HG03025 (cell line): Measurements from ENCODE around the gene NFE2L2.
"Not testable (repeated sequence)": the region's sequence is repeated elsewhere in the genome, so short reads cannot be mapped to it uniquely, and the experiment has no call there.

Experiments used
- ATAC-seq: cut with Tn5 transposase; IDR thresholded peaks from one replicate; pipeline ENCODE4 v1.9.1; 2021; ENCODE audit warnings: mild to moderate bottlenecking, moderate library complexity; ENCODE audit not compliant: unreplicated experiment, low FRiP score

NFE2L2 gene

GRCh38 chr2:177258059-177258458, 6.5 kb downstream of the NFE2L2 start:
- ATAC-seq: no peak

DNA sequence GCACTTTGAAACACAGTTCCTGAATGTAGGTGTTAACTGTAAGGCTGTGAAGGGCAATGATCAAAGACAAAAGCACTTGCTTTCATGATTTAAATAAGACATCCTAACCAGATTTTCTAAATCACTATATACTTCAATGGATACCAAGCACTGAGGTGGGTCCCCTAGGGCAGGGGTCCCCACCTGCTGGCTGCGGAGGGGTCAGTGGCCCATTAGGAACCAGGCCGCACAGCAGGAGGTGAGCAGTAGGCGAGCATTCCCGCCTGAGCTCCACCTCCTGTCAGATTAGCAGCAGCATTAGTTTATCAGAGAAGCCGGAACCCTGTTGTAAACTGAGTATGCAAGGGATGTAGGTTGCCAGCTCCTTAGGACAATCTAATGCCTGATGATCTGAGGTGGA, 7.1 kb downstream of the NFE2L2 start:
- no peak for ATAC-seq

DNA sequence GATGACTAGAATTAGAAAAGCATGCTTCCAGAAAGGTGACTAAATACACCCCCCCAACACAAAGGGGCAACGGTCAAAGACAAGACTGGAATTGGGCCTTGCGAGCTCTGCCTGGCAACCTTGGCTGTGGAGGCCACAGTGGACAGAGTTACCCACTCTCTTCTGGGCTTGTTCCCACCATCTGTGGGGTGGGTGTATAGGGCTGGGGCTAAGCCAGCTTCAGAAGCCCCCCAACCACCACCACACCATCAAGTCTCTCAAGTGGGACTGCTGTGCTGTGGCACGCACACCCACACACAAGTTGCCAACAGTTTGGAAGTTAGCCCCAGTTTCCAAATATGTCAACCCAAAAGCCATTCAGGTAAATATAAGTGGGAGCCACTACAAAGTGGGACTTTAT, 7.8 kb downstream of the NFE2L2 start:
- no peak for ATAC-seq

- ATAC-seq: no peak
Measured at GRCh38 chr2:177256026-177256425, 8.5 kb downstream of the NFE2L2 start.

- no peak for ATAC-seq
Measured at GRCh38 chr2:177255227-177255601, 9.3 kb downstream of the NFE2L2 start.

GRCh38 chr2:177254433-177255226, 9.9 kb downstream of the NFE2L2 start:
- ATAC-seq: no peak

DNA sequence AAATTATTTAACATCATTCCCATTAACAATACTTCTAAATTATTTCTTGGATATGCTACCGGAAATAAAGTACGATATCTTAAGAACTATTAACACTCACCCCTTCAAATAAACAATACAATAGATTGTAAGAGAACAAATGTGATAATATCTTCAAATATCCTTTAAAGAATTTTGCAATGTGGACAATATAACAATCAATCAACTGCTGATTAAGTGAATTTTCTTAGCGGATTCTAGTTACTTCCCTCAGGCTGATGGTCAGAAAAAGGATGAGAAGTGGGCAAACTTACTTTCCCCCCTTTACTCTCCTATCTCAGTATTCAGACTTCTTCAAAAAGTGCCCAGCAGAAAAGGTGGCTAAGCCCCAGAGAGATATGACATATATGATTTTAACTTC, 10.8 kb downstream of the NFE2L2 start:
- no peak for ATAC-seq

DNA sequence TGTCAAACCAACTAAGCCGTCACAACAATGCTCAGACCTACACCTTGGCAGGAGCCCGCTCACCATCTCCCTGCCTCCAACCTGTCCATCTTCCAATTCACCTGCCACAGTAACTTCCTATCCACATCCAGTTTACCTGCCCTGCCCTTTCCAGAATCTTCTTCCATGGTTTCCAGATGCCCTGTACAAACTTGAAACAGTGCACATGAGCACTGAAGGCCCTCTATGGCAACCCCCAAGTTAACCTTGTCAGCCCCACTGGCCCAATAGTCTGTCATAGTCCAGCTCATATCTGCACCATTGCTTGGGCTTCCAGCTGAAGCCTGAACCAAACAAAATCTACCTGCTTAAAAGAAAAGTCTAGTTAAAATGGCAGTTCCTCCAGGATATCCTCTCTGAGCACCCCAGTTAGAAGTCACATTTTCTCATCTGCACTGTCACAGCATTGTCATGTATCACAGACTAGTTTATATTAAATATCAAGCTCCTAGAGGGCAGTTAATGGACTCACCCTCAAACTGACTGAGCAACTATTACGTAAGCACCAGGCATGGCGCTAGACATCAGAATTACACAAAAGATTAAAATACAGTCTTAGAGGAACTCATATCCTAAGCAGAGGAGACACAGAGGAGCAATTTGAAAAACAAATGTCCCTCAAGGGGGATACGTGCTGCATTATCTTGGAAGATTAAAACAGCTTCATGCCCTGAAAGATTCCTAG, 11.6 kb downstream of the NFE2L2 start:
- ATAC-seq: no peak

- no peak for ATAC-seq
Measured at GRCh38 chr2:177251165-177251542, 13.4 kb downstream of the NFE2L2 start.

DNA sequence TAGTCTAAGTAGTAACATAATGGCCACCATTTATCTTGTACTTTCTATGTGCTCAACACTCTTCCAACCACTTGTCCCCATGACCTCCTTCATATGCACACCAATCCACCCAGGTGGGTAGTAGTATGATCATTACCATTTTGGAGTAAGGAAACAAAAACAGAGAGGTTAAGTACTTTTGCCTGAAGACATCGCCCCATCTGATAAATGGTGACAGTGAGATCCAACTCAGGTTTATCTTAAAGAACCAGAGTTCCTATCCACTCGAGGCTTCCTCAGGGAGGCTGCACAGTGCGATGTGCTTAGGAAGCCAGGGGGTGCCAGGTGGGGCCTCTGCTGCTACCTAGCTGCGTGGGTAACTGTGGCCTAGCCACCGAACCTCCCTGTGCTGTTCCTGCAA, 14.1 kb downstream of the NFE2L2 start:
- ATAC-seq: no peak

DNA sequence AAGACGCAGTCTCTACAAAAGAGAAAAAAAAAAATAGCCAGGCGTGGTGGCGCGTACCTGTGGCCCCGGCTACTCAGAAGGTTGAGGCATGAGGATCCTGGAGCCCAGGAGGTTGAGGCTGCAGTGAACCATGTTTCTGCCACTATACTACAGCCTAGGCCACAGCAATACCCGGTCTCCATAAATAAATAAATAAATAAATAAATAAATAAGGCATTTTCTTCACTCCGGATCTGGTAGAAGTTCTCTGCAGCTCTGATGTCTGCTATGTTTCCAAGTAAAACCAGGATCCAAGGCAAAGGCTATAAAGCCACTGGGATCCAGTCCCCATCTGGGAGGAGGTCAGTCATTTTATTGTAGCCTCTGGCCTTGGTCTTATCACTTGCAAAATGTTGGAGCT, 15.5 kb downstream of the NFE2L2 start:
- no peak for ATAC-seq

DNA sequence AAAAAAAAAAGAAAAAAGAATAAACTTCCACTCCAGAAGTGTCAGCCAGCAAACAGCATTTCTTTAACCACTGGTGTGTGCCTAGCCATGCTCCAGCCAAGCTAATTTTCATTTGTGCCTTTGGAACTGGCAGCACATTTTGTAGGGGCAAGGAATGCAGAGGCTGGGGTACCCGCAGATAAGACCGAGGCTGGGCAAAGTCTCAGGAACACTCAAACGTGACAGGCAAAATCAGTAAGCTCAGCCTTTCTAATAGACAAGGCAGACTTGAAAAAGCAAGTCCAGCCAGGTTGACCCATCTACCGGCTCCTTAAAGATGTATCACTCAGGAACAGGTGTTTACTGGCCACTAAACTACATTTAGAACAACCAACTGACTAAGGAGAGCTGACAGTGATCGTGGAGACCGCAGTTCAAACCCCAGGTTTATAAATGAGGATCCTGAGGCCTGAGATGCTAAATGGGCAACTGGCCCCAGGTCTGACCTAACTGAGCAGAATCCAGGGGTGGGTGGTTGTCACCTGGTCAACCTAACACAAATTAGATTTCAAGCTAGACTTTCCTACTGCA, 16.7 kb downstream of the NFE2L2 start:
- ATAC-seq: no peak

DNA sequence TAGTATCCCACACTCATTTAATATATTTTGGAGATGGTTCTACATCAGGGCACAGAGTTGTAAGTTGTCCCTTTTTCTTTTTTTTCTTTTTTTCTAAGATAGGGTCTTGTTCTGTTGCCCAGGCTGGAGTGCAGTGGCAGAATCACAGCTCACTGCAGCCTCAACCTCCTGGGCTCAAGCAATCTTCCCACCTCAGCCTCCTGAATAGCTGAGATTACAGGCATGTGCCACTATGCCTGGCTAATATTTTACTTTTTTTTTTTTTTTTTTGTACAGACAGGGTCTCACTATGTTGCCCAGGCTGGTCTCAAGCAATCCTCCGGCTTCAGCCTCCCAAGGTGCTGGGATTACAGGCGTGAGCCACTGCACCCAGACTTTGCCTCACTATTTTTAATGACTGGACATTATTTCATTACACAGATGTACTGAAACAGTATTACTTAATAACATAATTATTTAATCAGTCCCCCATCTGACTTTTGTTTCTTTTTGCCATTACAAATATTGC, 17.9 kb downstream of the NFE2L2 start:
- not testable (repeated sequence) for ATAC-seq

DNA sequence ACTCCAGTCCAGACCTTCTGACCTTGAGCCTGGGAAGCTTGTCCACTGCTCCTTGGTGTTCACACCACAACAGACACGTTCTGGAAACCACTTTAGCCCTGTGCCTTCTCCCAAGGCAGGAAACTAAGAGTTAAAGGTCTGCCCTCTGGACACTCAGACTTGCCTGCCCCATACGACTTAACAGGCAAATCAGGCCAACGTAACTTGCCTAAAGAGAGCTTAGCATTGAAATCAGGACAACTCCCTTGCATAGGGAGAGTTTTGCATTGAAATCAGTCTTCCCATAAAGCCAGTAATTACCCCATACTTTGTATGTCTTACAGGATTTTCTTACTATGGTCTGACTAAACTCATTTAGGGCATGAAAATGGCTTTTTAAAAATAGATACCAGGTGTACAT, 18.5 kb downstream of the NFE2L2 start:
- ATAC-seq: no peak

GRCh38 chr2:177245010-177245422, 19.5 kb downstream of the NFE2L2 start:
- no peak for ATAC-seq

DNA sequence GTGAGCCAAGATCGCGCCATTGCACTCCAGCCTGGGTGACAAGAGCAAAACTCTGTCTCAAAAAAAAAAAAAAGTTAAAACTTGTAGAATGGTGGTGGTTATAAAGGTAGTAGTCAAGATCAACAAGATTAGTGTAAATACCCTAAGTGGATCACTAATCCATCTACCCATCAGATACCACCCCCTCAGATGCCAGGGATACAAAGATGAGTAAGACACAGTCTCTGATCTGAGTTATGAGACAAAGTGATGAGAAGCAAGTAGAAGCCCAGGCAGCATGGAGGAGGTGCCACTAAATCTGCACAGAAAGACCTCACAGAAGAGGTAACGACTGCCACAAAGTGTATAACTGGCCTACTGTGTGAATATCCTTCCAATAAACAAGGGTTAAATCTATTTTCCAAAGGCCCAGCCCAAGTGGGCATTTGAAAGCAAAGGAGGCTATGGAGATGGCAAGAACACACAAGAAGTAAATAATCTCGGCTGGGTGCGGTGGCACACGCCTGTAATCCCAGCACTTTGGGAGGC, 20.2 kb downstream of the NFE2L2 start:
- no peak for ATAC-seq

DNA sequence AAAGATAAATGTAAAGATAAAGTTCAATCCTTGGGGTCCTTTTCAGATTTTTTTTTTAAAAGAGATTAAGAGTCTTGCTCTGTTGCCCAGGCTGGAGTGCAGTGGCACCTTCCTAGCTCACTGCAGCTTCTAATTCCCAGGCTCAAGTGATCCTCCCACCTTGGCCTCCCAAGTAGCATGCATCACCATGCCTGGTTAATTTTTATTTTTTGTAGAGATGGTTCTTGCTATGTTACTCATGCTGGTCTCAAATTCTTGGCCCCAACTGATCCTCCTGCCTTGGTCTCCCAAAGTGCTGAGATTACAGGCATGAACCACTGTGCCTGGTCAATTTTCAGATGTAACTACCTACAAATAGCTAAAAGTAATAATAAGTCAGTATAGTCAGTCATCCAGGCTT, 21.1 kb downstream of the NFE2L2 start:
- no peak for ATAC-seq

GRCh38 chr2:177243073-177243472, 21.5 kb downstream of the NFE2L2 start:
- no peak for ATAC-seq

- ATAC-seq: no peak
Measured at GRCh38 chr2:177242121-177242987, 22.2 kb downstream of the NFE2L2 start.

DNA sequence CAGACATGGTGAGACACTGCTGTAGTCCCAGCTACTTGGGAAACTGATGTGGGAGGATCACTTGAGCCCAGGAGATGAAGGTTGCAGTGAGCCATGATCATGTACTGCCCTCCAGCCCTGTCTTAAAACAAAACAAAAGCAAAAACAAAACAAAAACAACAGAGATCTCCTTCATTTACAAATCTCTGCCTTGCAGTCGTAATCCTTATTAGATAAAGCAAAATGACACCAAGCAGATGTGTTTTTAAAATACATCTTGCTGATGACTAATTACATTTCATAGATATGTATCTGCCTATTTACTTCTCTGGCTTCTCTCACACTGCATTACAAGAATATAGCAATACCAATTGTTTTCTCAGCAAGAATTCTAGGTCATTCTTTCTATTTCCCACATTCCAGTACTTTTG, 22.8 kb downstream of the NFE2L2 start:
- ATAC-seq: no peak
